CD4-positive, CD25-positive, alpha-beta regulatory T cell (primary cell): ENCODE data around the gene GPHN. TPM values are rescaled to one million over a fixed set of nuclear protein-coding genes. Genes with fewer than 3 reads are reported as not detected.
"Not testable (repeated sequence)": the region's sequence is repeated elsewhere in the genome, so short reads cannot be mapped to it uniquely, and the experiment has no call there.

ENCODE experiments used
- ATAC-seq, 2 donors: fragments of 150-1000 bp; cut with Tn5 transposase; one replicate each; pipeline ENCODE4 v1.10.0; 2021; ENCODE audit warnings: low read depth in 2 of 2, moderate number of reproducible peaks in 2 of 2, moderate library complexity in 1 of 2
- DNase-seq, 3 donors: peaks; one replicate each; pipeline versions ENCODE4 v3.0.0 to v3.0.0-alpha.2; 2012 to 2022; ENCODE audit warnings: mixed read lengths in 1 of 3
- H3K27ac ChIP-seq: one replicate; pipeline ENCODE4 v1.7.0; 2013; ENCODE audit warnings: mild to moderate bottlenecking, low read length; ENCODE audit not compliant: insufficient read depth, poor library complexity, severe bottlenecking
- H3K27me3 ChIP-seq: one replicate; pipeline ENCODE4 v1.7.0; 2013; ENCODE audit warnings: low read length; ENCODE audit not compliant: control insufficient read depth, insufficient read depth
- H3K36me3 ChIP-seq: one replicate; pipeline ENCODE4 v1.7.0; 2013; ENCODE audit warnings: mild to moderate bottlenecking, low read length, moderate library complexity; ENCODE audit not compliant: control insufficient read depth, insufficient read depth
- H3K4me1 ChIP-seq: 2 replicates; pipeline ENCODE4 v1.7.0; 2013; ENCODE audit warnings: mild to moderate bottlenecking, low read length; ENCODE audit not compliant: insufficient read depth, control insufficient read depth, poor library complexity, severe bottlenecking
- H3K4me3 ChIP-seq: one replicate; pipeline ENCODE4 v1.7.0; 2013; ENCODE audit warnings: low read depth, mild to moderate bottlenecking, low read length, moderate library complexity
- H3K9me3 ChIP-seq, 2 experiments: 1 replicate in 1 of 2; 2 replicates in 1 of 2; pipeline ENCODE4 v1.7.0; 2013; ENCODE audit warnings: low read length in 2 of 2, mild to moderate bottlenecking in 1 of 2, moderate library complexity in 1 of 2; ENCODE audit not compliant: control insufficient read depth in 2 of 2
- H3K27ac Mint-ChIP-seq, 3 donors: one replicate each; pipeline ENCODE4 v1.8.0; 2020 to 2022; ENCODE audit warnings: mild to moderate bottlenecking in 3 of 3, mixed read lengths in 3 of 3, moderate library complexity in 2 of 3
- H3K27me3 Mint-ChIP-seq: one replicate; pipeline ENCODE4 v1.8.0; 2022; ENCODE audit warnings: mild to moderate bottlenecking, mixed read lengths
- H3K36me3 Mint-ChIP-seq: one replicate; pipeline ENCODE4 v1.8.0; 2020; ENCODE audit warnings: mixed read lengths
- H3K4me1 Mint-ChIP-seq, 4 donors: one replicate each; pipeline ENCODE4 v1.8.0; 2020 to 2022; ENCODE audit warnings: mixed read lengths in 4 of 4, mild to moderate bottlenecking in 1 of 4
- H3K4me3 Mint-ChIP-seq, 4 donors: one replicate each; pipeline ENCODE4 v1.8.0; 2020 to 2022; ENCODE audit warnings: mild to moderate bottlenecking in 4 of 4, mixed read lengths in 4 of 4, moderate library complexity in 3 of 4
- H3K9me3 Mint-ChIP-seq, 7 donors: one replicate each; pipeline ENCODE4 v1.8.0; 2020 to 2022; ENCODE audit warnings: mixed read lengths in 7 of 7, mild to moderate bottlenecking in 3 of 7, moderate library complexity in 2 of 7
- polyA plus RNA-seq, 4 donors: library from polyadenylated mRNA; unstranded; fragments of 300-500 nt; fragmentation: Illumina TruSeq; gene quantifications; one replicate each; pipeline ENCODE4 v1.2.3, GENCODE V29; 2021
- total RNA-seq: library from RNA; stranded (reverse); gene quantifications from one replicate; pipeline ENCODE4 v1.2.3, GENCODE V29; 2022

Gene GPHN
- total and polyA plus RNA-seq, 5 donors from 2014 or later = 8.3 to 19.5 (median 11.2) TPM

- H3K9me3 Mint-ChIP-seq, H3K9me3 ChIP-seq, H3K4me3 Mint-ChIP-seq, H3K4me3 ChIP-seq, DNase-seq, H3K27ac Mint-ChIP-seq, H3K27me3 Mint-ChIP-seq, H3K36me3 ChIP-seq, H3K36me3 Mint-ChIP-seq, H3K27ac ChIP-seq, ATAC-seq, H3K4me1 ChIP-seq, H3K27me3 ChIP-seq: not testable (repeated sequence)
- peaks cover 0 to 16% (median 10%) of the 10 kb centered on the region in 4 donors for H3K4me1 Mint-ChIP-seq
Measured at GRCh38 chr14:66502836-66503235, 5.1 kb upstream of the GPHN start.

DNA sequence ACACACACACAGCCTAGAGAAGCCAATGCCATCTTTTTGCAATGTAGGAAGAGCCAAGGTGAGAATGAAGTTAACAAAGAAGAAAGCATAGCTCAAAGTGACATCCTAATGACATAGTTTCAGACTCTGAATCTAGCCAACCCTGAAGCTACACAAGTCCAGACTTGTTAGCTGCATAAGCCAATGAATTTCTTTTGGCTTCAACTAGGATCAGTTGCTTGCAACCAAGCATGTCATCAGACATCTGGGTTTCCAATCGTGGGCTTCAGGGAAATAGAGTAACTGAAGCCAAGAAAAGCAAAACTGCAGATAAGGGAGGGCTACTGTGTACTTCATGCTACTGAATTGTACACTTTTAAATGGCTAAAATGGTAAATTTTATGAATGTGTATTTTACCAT, 4.4 kb upstream of the GPHN start:
- Mint-ChIP-seq H3K4me1 (peaks cover 0 to 20% (median 10%) of the 10 kb centered on the region in 4 donors), H3K36me3 (no peaks in the 10 kb centered on the region), H3K9me3 (no peaks in the 10 kb centered on the region), H3K27ac (peak overlapping the region in 1 of 3 donors; percentile 16), H3K27me3 (peaks cover 9% of the 10 kb centered on the region), H3K4me3 (peak overlapping the region in 1 of 4 donors; percentile 54)
- H3K36me3 ChIP-seq = no peaks in the 10 kb centered on the region
- no peak for DNase-seq
- H3K27ac ChIP-seq = no peak overlapping the region
- peaks cover 7% of the 10 kb centered on the region for H3K4me1 ChIP-seq
- H3K4me3 ChIP-seq = no peak overlapping the region
- no peaks in the 10 kb centered on the region for H3K27me3 ChIP-seq
- no peaks in the 10 kb centered on the region for H3K9me3 ChIP-seq
- no peak for ATAC-seq

DNA sequence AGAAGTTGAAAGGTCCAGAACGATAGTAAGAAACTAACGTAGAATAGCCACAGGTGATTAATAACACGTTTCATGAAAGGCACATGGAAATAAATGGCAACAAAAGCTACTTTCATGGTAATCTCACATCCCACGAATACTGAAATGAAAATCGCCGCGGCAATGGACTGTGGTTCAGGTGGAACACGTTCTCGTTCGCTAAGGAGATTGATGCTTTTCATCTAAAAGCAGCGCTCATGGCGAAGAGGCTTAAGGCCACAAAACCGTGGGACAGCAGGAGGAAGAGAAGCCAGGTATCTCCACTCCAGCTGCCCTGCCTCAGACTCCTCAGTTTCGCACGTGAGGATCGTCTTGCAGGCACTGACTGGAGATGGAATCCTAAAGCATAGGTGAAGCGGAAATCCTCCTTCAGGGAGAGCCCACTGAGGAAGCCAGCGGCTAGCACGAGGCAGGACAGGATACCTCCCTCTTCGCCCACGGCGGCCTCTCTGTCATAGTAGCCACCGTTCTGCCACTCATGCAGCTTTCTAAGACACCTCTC, 696 bp upstream of the GPHN start:
- Histone ChIP-seq H3K27ac (peak overlapping the region; percentile 75), H3K36me3 (no peaks in the 10 kb centered on the region), H3K27me3 (peaks cover 2% of the 10 kb centered on the region), H3K4me3 (peak overlapping the region; percentile 95), H3K4me1 (peaks cover 15% of the 10 kb centered on the region), H3K9me3 (no peaks in the 10 kb centered on the region)
- H3K27me3 Mint-ChIP-seq = peaks cover 17% of the 10 kb centered on the region
- H3K4me1 Mint-ChIP-seq = peaks cover 20 to 47% (median 36%) of the 10 kb centered on the region in 4 donors
- DNase-seq (peak in 1 of 3 donors; percentile 10), ATAC-seq (peak; percentile 3 to 9)
- no peaks in the 10 kb centered on the region for H3K36me3 Mint-ChIP-seq
- peak overlapping the region; percentile 99 to 100 (median 100) for H3K4me3 Mint-ChIP-seq
- peak overlapping the region; percentile 92 to 95 (median 93) for H3K27ac Mint-ChIP-seq
- no peaks in the 10 kb centered on the region for H3K9me3 Mint-ChIP-seq

GRCh38 chr14:66508547-66508845, 549 bp downstream of the GPHN start:
- Mint-ChIP-seq H3K4me1 (peaks cover 27 to 59% (median 44%) of the 10 kb centered on the region in 4 donors), H3K9me3 (no peaks in the 10 kb centered on the region)

DNA sequence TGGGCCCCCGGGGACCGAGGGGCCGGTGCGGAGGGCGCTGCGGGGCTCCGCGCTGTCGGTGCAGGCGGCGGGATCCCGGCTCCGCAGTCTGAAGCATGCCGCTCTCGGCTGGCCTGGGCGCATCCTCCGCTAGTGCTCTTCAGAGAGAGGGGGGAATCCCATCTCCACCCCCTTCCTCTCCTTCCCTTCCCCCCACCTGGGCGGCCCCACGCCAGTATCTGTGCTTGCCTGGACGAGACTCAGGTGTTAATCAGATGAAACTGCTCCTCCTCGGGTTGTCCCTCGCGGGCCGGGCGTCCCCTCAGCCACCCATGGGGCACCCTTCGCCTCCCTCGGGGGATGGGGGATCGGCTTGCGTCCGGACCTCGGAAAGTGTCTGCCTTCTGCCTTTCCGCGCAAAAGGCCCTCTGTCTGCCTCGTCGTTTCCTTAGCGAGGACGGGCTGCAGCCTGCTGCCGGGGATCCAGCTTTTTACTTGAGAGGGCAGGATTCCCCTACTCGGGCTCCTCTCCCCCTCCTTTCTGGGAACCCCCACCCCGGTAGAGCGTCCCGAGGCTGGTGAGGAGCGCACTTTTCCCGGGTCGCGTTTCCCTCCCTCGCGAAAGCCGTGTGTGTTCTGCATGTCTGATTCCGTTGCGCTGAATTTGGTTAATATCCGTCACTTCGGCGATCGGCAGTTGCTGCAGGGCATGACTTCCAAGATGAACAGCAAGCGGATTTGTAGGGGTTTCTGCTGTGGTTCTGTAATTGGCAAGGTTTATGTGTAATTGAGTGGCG, 1.1 kb downstream of the GPHN start:
- no peaks in the 10 kb centered on the region for H3K36me3 ChIP-seq
- H3K9me3 Mint-ChIP-seq = no peaks in the 10 kb centered on the region
- peak overlapping the region; percentile 27 to 93 (median 83) for H3K27ac Mint-ChIP-seq
- peak overlapping the region; percentile 86 to 100 (median 93) for H3K4me3 Mint-ChIP-seq
- no peaks in the 10 kb centered on the region for H3K36me3 Mint-ChIP-seq
- H3K27ac ChIP-seq = peak overlapping the region; percentile 75
- no peaks in the 10 kb centered on the region for H3K9me3 ChIP-seq
- H3K4me1 ChIP-seq = peaks cover 25% of the 10 kb centered on the region
- no peak for ATAC-seq
- DNase-seq = peak; percentile 34 to 51 (median 42)
- H3K4me3 ChIP-seq = peak overlapping the region; percentile 79
- peaks cover 27 to 60% (median 45%) of the 10 kb centered on the region in 4 donors for H3K4me1 Mint-ChIP-seq
- H3K27me3 ChIP-seq = peaks cover 2% of the 10 kb centered on the region
- H3K27me3 Mint-ChIP-seq = peaks cover 20% of the 10 kb centered on the region

More at GRCh38 chr14:66508547-66508845, 549 bp downstream of the GPHN start:
- no peaks in the 10 kb centered on the region for H3K36me3 Mint-ChIP-seq
- DNase-seq = no peak
- Histone ChIP-seq H3K4me3 (peak overlapping the region; percentile 84), H3K36me3 (no peaks in the 10 kb centered on the region), H3K27ac (peak overlapping the region; percentile 75), H3K4me1 (peaks cover 25% of the 10 kb centered on the region), H3K27me3 (peaks cover 2% of the 10 kb centered on the region), H3K9me3 (no peaks in the 10 kb centered on the region)
- no peak for ATAC-seq
- H3K4me3 Mint-ChIP-seq = peak overlapping the region; percentile 99 to 100 (median 100)
- H3K27me3 Mint-ChIP-seq = peaks cover 20% of the 10 kb centered on the region
- H3K27ac Mint-ChIP-seq = peak overlapping the region in 2 of 3 donors; percentile 93 to 95

DNA sequence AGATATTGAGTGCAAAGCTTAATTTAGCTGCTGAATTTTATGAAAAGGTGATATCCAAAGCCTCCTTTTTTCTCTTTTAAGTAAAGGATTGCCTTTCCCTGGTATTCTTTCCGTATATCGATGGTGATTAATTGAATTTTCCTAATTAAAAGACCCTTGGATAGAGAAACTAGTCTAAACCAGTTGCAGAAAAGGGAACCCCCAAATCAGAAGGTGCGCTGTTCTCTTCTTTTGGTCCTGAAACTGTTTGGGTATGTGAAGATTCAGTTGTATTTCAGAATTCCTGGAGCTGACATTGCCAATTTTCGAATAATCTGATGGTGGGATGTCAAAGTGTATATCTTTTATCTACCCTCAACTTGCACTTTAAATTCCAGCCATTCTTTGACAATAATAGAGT, 1.9 kb downstream of the GPHN start:
- no peak for DNase-seq
- peak overlapping the region; percentile 79 for H3K4me3 ChIP-seq
- H3K4me3 Mint-ChIP-seq = peak overlapping the region; percentile 86 to 100 (median 93)

DNA sequence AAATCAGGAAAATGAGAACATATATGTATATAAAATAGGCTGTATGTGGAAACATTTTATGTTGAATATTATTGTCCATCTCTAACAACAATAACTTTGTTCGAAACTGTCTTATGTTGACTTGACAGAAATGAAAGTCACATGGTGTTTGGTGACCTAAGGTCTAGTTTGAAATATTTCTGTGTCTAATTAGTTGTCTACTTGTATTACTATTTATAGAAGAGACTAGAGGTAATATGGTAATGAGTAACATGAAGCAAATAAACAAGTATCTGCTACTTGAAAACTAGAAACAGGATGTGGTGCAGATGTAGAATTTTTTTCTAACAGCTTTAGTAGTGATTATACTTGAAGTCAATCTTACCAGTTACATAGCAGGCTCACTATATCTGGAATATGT, 3.9 kb downstream of the GPHN start:
- H3K4me3 Mint-ChIP-seq = peak overlapping the region; percentile 46 to 74 (median 65)
- no peaks in the 10 kb centered on the region for H3K9me3 Mint-ChIP-seq
- peak in 2 of 3 donors; percentile 48 to 60 for DNase-seq

More for the DNA sequence above, 1.9 kb downstream of the GPHN start:
- Mint-ChIP-seq H3K4me1 (peaks cover 27 to 64% (median 48%) of the 10 kb centered on the region in 4 donors), H3K27me3 (peaks cover 20% of the 10 kb centered on the region), H3K9me3 (no peaks in the 10 kb centered on the region), H3K27ac (no peak overlapping the region), H3K36me3 (no peaks in the 10 kb centered on the region)
- Histone ChIP-seq H3K27me3 (peaks cover 2% of the 10 kb centered on the region), H3K36me3 (no peaks in the 10 kb centered on the region), H3K4me1 (peaks cover 25% of the 10 kb centered on the region), H3K27ac (no peak overlapping the region), H3K9me3 (no peaks in the 10 kb centered on the region)
- ATAC-seq = no peak

More for the DNA sequence above, 3.9 kb downstream of the GPHN start:
- Histone ChIP-seq H3K4me3 (peak overlapping the region; percentile 79), H3K9me3 (no peaks in the 10 kb centered on the region), H3K27ac (peak overlapping the region; percentile 39), H3K27me3 (peaks cover 2% of the 10 kb centered on the region), H3K4me1 (peaks cover 25% of the 10 kb centered on the region), H3K36me3 (no peaks in the 10 kb centered on the region)
- H3K36me3 Mint-ChIP-seq = no peaks in the 10 kb centered on the region
- ATAC-seq = peak; percentile 6 to 10
- peaks cover 27 to 56% (median 46%) of the 10 kb centered on the region in 4 donors for H3K4me1 Mint-ChIP-seq
- peaks cover 20% of the 10 kb centered on the region for H3K27me3 Mint-ChIP-seq
- peak overlapping the region in 2 of 3 donors; percentile 31 to 58 for H3K27ac Mint-ChIP-seq
